NCI-H146 treated with DMSO at 0.1 percent for 48 hours (cell line): ENCODE data around the gene PPP1R12B.
"Not testable (repeated sequence)": the region's sequence is repeated elsewhere in the genome, so short reads cannot be mapped to it uniquely, and the experiment has no call there.

Experiments used
- DNase-seq: peaks from one replicate; lab custom pipeline; 2025; ENCODE audit not compliant: unreplicated experiment; lab: John Stamatoyannopoulos, UW

PPP1R12B gene

DNA sequence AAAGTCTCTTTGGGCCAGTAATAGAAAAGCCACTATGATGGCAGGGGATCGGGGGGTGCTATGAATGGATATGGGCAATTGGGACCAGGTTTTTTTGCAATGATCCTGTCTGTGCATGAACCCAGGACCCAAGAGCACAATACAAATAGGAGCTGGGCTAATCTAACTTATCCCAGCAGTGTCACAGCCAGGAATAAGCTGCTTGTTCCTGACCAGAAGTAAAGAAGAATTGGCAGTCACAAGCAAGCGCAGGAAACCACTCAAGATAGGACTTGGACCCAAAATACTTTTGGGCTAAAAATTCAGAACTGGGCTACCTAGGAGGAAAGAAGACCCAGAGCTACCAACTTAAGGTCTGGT, 172.3 kb downstream of the PPP1R12B start:
- DNase-seq, result not testable (repeated sequence)

DNA sequence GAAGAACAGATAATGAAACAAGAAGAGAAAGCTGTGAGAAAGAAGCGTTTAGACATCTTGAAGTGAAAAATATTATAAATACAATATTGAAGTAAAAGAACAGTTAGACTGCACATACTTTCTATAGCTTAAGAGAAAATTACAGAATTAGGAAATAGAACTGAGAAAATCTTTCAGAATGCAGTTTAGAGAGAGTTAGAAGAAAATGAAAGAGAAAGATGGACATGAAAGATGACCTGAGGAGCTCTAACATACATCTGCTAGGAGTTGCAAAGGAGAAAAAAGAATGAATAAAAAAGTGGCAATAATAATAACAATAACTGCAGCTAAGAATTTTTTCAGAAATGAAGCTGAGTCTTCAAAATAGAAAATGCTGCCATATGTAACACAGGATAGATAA, 173.0 kb downstream of the PPP1R12B start:
- not testable (repeated sequence) for DNase-seq

DNA sequence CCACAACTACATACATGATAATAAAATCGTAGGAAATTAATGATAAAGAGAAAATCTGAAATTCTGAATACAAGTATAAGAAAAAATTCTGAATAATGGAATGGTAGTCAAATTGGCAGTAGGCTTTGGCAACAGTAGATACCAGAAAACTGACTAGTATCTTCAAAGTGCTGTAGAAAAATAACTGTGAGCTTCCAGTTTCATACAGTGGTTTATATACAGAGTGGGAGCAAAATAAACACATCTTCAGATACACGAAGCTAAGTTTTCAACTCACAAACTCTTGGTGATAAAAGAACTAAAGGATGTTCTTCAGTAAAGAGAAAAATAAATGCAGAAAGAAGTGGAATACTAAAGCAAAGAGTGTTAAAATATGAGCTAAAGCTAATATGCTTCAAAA, 173.4 kb downstream of the PPP1R12B start:
- DNase-seq, result no peak

DNA sequence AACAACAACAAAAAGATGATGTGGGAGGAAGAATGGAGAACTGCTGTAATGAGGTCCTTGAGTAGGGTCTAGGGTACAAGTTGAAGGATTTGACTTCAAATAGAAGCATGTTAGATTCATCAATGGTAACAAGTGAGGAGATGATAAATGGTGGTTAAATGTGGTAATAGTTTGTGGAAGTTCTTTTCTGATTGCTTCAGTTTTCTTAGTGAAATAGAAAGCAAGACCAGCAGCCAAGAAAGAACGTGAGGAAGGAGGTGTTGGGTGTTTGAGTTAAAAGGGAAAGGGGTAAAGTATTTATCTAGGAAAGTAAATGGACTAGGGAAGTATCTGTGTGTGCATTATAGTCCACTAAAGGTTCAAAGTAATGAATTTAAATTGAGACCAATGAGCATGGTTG, 177.6 kb downstream of the PPP1R12B start:
- DNase-seq, result not testable (repeated sequence)

DNA sequence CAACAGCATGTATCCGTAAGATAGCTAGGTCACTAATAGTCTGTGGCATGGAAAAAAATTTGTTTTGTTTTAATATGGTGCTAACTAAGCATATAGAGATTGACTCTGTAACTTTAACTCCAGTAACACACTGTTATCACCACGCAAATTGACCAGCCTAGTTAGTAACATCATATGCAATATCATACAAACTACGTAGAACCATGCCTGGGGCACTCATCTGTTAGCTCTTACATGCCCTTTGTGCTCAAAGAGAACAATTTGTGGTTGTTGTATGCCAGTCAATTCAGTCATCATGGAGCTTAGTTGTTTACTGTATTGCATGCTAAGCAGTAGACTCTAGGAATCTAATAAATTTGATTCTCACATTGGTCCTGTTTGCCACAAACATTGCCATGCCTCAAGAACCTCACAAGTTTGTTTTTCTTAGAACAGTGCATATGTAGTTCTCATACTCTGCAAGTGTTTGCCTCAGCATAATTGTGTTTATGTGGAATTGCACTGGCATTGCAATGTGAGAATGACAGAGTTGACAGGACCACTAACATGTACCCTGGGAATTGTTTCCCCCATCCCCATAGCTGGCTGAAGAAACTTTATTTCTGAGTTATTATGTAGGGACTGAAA, 179.7 kb downstream of the PPP1R12B start:
- DNase-seq, result not testable (repeated sequence)

DNA sequence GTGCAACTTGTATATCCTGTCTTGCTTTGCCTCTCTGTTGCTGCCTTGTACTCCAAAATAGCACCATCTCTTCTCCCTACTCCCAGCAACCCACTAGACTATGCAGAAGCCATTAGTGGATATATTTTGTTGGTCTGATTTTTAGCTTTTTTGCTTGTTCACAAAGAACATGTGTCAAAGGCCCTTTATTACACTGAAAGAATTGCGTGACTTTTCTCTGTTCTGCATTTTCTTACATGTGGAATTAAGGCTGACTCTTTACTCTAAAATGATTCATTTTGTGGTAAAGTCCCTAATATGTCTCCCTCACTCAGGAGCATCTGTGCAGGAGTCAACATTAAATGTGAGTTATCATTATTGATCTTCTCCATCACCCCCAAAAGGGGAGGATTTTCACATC, 182.2 kb downstream of the PPP1R12B start:
- not testable (repeated sequence) for DNase-seq

DNA sequence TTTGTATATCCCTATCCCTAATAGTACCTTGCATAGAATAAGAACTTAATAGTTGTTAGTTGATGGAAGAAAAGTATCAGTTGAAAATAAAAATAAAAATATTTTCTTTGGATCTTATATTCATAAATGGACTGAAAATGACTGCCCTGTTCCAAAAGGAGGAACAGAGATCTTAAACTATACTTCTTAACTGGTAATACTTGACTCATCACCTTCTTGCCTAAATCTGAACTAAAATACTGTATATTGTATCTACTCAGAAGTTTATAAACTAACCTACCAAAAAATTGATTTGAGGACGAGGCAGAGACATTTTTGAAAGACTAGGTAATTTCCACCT, 182.9 kb downstream of the PPP1R12B start:
- no peak for DNase-seq

DNA sequence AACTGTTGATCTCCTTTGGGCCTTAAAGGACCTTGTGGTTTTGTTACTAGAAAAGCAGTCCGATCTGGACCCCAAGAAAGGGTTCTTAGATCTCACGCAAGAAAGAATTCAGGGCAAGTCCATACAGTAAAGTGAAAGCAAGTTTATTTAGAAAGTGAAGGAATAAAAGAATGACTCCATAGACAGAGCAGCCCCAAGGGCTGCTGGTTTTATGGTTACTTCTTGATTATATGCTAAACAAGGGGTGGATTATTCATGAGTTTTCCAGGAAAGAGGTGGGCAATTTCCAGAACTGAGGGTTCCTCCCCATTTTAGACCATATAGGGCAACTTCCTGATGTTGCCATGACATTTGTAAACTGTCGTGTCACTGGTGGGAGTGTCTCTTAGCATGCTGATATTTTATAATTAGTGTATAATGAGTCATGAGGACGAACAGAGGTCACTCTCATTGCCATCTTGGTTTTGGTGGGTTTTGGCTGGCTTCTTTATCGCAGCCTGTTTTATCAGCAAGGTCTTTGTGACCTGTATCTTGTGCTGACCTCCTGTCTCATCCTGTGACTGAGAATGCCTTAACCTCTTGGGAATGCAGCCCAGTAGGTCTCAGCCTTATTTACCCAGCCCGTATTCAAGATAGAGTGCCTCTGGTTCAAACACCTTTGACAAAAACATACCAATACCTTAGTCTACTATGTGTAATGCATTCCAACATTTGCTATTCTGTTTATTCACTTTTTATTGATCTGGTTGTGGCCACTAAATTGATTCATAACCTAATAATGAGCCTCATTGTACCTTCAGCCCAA, 183.5 kb downstream of the PPP1R12B start:
- not testable (repeated sequence) for DNase-seq

DNA sequence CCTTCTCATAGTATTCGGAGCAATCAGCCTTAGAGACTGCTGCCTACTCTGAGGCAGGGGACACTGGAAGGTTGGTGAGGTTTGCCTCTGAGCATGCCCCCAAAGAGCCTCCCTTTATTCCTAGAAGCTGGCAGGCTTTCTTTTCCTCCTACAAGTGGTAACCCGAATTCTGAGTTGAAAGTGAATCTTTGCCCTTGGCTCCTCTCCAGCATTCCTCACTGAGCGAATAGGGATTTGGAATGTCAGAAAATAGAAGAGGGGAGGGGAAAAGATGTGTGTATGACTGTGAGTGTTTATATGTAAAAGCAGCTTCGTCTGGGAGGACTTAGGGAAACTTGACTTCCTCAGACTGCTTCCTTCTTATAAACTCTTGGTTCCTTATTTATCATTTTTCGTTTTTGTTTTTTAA, 190.7 kb downstream of the PPP1R12B start:
- DNase-seq, result not testable (repeated sequence)

DNA sequence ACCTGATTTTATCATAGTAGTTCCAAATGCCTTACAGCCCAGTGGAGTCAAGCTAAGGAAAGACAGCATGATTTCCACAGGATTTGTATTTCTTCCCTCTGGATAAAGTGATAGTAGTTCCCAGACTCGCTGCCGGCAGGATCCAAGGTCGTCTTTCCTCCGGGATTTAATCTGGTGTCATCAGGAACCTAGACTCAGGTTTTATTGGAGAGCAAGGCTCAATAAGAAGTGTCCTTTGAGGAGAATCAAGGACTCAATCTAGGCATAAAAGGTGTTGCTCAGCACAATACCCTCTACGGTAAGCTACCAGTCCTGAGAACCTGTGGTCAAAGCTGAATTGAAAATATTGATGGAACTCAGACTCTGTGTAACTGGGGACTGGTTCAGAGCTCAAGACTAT, 191.1 kb downstream of the PPP1R12B start:
- DNase-seq, result not testable (repeated sequence)

DNA sequence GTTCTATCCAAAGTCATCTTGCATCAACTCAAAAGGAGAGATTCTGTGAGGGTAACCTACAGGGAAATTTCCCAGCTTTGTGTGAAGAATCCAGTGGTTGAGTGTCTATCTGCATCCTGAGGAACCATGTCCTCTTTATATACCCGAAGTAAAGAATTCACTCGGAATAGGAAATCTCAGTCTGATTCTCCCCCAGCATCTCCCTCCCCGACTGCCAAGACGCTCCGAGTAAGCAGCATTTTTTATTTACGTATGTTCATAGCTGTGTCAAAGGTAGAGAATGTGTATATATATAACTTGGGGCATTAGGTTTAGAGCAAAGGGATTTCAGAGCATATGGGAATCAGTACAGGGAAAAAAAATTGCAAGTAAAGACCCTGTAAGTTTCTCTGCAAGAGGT, 191.5 kb downstream of the PPP1R12B start:
- DNase-seq, result no peak

DNA sequence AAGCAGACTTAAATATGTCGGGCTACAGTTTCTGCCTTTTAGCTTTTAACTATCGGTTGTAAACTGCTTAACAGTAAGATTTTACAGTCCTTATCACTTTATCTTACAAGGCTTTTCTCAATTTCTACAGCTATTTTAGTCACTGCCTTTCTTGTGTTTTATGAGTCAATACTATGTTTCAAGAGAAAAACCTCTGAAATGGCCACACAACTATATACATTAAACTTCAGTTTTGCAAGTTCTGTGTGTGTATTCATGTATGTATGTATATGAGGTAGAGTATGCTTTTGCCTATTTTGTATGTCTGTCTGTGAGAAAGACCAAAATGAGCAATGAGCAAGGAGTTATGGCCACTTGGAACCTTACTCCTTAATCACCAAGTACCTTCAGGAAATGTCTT, 191.9 kb downstream of the PPP1R12B start:
- no peak for DNase-seq

DNA sequence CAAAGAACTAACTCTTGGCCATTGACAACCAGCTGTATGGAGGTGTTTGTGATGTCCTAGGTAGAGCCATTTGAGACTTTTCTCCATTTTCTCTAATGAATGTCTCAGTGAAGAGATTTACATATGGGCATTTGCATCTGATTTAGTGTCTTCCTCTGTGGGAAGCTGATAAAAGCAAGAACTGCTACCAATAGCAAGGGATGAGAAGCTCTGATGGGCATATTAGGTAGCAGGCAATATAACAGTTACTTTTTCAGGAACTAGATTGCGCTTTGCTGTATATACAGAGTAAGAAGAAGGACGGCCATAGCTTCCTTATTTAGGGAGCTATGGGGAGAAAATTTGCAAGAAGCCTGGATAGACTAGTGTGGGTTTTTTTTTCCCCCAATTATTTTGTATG, 192.4 kb downstream of the PPP1R12B start:
- DNase-seq, result not testable (repeated sequence)

DNA sequence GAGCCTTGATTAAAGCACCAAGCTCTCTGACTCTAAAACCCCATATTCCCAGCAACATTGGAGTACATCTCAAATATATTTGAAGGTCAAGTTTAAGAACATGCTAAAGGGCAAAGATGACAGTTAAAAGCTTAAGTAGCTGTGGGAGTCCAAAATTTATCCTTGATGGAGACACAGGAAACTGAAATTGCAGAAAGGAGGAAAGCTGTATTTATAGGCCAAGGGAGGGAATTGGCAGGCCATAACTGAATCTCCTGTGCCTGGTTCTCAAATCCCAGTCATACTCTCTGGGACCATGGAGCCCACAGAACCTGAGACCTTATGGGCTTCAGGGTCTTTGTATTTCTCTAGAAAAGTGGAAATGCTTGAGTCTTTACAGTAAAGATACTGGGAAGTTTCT, 193.9 kb downstream of the PPP1R12B start:
- DNase-seq, result not testable (repeated sequence)

DNA sequence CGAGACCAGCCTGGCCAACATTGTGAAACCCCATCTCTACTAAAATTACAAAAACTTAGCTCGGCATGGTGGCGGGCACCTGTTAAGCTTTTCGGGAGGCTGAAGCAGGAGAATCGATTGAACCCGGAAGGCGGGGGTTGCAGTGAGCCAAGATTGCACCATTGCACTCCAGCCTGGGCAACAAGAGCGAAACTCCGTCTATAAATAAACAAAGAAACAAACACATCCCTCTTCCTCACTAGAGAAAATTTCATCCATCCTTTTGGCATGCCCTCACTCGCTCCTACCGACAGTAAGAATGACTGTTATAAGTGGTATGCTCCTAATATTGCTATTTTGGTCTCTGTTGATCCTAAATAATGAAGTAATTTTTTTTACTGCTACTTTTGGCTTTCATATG, 195.0 kb downstream of the PPP1R12B start:
- not testable (repeated sequence) for DNase-seq

DNA sequence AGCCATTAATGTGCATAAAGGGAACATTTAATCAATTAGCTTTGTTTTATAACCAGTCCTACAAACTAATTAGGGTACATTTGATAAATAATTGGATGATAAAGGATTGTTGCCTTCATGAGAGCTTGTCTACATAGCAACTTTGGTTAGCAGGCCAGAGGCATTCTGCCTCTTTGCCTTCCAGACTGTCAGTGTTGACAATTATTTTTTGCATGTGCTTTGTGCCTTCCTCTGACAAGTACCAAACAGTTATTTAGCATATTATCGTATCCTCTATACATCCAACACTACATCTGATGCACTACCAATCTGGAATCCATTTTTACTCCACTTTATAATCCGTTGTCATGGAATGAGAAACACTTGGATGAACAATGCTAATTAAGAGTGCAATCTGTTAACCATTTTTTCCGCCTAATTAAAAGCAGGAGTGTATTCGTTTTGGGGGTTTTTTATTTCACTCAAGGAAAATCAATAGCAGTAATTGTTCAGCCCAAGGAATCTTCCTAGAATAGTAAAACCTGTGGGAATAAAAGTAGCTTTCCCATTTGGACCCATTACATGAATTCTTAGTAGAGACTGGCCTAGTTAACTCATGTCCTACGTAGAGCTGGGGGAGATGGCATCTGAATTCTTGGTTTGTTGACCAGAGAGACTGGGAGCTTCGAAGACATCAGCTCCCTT, 196.4 kb downstream of the PPP1R12B start:
- DNase-seq, result not testable (repeated sequence)

DNA sequence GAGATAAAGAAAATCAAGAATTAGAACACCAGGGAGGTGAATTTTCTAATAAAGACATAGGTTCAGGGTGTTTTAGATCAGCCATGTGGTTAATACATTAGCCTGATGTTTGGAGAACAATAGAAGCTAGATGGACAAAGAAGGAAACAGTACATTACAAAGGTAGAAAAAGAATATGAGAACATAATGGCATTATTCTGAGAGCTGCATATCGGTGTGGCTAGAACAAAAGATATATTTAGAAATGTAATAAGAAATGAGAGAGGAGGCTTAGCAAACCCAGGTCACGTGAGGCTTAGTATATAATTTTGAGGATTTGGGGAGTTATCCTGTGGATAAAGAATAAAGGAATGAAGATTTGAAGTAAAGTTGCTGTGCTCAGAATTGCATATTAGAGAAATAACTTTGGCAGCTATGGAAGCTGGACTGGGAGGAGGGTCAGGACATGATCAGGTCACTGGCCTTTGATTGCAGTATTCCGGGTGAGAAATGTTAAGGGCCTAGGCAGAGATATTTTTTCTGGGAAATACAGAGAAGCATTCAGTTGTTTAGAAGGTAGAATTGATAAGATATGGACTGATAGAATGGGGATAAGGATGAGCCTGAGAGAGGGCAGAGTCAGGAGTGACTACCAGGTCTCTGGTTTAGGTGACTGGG, 197.3 kb downstream of the PPP1R12B start:
- DNase-seq, result not testable (repeated sequence)

DNA sequence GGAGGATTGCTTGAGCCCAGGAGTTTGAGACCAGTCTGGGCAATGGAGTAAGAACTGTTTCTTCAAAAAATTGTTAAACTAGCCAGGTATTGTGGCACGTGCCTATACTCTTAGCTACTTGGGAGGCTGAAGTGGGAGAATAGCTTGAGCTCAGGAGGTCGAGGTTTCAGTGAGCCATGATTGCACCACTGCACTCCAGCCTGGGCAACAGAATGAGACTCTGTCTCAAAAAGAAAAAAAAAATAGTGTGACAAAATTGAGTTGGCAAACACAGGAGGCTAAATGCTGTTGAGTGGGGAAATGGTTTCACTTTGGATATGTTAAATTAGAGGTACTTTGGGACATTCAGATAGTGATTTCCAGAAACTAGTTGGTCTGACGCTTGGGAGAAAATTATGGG, 197.9 kb downstream of the PPP1R12B start:
- DNase-seq, result not testable (repeated sequence)

DNA sequence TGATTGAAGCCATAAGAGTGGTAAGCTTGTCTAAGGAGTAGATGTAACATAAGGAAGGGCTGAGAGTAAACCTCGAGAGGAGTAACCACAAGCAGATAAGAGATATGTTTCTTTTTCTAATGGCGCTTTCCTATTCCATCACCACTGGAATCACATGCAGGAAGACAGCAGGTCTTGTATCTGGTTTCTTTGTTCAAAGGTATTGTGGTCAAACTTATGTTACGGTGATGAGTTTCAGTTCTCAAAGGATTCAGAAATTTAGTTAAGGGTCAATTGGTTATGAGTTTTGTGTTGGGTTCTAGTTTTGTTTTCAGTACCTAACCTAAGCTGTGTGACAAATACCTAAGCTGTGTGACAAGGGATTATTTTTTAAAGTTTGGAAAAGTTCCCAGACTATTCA, 198.3 kb downstream of the PPP1R12B start:
- DNase-seq, result not testable (repeated sequence)

DNA sequence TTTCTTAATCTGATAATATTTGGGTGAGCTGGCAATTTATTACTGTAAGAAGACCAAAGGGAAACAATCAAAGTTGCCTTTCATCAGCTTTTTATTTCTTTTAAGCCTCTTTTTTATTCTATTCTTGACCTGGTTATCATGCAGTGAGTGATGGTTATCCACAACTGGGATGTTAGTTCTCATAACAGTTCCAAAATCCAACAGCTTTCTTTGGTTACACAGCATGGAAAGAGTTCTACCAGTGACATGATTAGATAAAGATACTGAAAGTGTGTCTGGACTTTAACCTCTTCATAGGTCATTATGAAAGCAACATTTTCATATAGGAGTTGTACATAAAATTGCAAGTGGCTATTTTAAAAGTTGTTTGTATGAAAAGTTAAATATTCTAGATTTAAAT, 198.7 kb downstream of the PPP1R12B start:
- no peak for DNase-seq

DNA sequence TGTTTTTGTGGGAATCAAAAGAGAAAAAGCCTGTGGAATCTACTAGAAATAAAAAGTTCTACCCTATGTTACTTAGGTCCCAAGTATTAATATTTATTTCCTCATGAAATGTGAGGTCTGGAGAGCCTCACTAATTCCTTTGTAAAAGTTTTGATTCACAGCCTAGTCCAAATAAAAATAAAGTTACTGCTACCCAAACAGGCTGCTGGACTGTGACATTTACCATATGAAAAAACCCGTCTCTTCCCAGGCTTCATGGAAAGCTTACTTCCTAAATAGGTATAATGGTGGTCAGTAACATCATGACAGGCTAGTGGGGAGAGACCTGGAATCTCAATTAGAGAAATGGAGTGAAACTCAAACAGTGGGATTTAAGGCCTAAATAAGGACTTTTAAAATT, 201.6 kb downstream of the PPP1R12B start:
- DNase-seq, result not testable (repeated sequence)

DNA sequence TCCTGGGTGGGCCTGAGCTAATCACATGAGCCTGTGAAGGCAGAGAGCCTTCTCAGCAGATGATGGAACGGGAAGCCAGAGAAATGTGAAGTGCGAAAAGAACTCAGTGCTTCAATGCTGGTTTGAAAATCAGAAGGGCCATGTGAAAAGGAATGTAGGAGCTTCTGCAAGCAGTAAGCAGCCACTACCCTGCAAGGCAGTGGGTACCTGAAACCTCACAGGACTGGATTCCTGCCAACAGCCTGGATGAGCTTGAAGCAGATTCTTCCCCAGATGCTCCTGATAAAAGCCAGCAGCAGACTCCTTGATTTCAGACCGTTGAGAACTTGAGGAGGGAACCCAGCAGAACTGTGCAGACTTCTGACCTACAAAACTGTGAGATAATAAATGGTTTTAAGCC, 203.2 kb downstream of the PPP1R12B start:
- no peak for DNase-seq
